ENCODE measurements around the gene ZBTB7A. TPM values are rescaled to one million over a fixed set of nuclear protein-coding genes. Genes with fewer than 3 reads are reported as not detected.

The ZBTB7A gene
- total RNA-seq, 2 donors from 2014 or later = 28.5 to 32.5 TPM

- intact Hi-C loops (cut with DNase I) = no loop called here
These were observed 8.7 kb upstream of the ZBTB7A start for GRCh38 chr19:4075373-4075772.

GRCh38 chr19:4071610-4072009, 4.9 kb upstream of the ZBTB7A start:
- no peak for DNase-seq
- no peak for ATAC-seq
- intact Hi-C loops (cut with DNase I) = no loop called here

More at GRCh38 chr19:4075373-4075772, 8.7 kb upstream of the ZBTB7A start:
- ATAC-seq = no peak
- no peak for DNase-seq

DNA sequence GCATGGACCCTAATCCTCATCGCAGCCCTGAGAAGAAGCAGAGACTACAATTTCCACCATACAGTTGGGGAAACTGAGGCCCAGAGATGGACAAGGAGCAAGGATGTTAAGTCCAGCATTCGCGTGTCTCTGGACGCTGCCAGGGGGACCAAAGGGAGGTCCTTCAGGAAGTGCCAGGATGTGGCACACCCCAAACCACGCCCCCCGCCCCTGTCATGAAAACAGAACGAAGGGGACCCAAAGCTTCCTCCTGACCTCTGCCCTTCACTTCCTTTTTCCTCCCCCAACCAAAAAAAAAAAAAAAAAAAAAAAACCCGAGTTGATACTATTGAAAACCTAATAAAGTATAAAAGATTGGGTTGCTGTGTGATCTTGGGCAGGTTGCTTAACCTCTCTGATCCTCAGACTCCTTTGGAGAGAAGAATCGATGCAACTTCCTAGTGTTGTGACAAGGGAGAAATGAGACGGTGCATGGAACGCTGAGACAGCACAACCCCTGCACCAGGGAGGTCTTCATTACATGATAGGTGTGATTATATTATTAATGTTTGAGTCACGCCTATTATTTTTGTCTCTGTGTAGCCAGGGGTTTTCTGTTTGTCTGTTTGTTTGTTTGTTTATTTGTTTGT, 2.7 kb upstream of the ZBTB7A start:
- no peak for ATAC-seq
- peak; percentile 70 for DNase-seq
- intact Hi-C loops (cut with DNase I) = no loop called here

DNA sequence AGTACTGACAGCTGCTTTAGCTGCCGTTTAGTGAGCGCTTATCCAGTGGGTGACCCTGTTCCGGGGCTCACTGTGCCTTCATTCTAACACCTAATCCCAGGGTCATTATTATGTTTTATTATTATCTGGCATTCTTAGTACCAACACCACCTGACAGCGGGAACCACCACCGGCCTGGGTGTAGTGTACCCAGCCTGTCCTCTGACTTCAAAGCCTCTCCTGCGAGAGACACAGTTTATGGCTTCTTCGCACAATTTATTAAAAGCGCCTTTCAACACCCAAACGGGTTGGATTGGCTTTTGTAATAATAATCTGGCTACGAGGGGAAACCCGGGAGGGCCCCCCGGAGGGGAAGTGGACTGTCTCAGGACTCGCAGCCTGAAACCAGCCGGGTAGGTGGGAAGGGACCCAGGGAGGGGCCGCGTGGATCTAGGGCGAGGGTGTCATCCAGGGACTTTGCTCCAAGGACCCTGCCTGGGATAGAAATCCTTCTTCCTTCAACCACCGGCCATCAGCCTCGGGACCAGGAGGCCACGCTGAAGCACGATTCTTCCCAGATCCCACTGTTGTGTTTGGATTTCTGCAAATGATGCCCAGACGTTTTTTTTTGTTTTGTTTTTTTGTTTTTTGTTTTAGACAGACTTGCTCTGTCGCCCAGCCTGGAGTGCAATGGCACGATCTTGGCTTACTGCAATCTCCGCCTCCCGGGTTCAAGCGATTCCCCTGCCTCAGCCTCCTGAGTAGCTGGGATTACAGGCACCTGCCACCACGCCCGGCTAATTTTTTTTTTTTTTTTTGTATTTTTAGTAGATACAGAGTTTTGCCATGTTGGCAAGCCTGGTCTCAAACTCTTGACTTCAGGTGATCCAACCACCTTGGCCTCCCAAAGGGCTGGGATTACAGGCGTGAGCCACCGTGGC, 1.6 kb upstream of the ZBTB7A start:
- DNase-seq (no peak), ATAC-seq (no peak)
- intact Hi-C loops (cut with DNase I) = no loop called here

DNA sequence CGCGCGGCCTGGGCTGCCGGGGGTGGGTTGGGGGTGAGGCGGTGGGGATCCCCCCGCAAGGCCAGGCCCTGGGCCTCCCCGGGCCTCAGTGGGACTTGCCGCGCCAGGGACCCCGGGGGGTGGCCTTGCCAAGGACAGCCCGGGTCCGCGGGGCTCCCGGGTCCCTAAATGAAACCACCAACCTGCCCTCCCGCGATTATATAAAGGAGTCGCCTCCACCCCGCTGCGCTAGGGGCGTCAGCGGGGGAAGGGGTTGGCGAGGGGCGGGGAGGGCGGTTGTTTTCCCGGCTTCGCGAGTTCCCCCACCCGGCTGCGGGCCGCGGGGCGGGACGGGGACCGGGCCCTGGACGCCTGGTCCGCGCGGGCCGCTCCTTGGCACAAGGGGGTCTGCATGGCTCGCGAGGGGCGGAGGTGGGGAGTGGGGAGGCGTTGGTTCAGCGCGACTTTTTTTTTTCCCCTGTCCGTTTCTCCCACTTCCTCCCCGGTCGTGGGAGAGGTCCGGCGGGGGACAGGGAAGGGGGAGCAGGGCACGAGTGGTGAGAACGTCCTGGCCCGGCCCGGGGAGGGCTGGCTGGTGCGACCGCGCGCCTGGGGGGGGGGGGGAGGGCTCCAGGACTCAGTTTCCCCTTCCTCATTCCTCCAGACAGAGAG, 822 bp upstream of the ZBTB7A start:
- no peak for DNase-seq
- ATAC-seq = peak; percentile 0 to 6
- intact Hi-C loops (cut with DNase I) = no loop called here

GRCh38 chr19:4066176-4066606, 508 bp downstream of the ZBTB7A start:
- intact Hi-C loops (cut with DNase I) = no loop called here
- no peak for ATAC-seq
- no peak for DNase-seq

DNA sequence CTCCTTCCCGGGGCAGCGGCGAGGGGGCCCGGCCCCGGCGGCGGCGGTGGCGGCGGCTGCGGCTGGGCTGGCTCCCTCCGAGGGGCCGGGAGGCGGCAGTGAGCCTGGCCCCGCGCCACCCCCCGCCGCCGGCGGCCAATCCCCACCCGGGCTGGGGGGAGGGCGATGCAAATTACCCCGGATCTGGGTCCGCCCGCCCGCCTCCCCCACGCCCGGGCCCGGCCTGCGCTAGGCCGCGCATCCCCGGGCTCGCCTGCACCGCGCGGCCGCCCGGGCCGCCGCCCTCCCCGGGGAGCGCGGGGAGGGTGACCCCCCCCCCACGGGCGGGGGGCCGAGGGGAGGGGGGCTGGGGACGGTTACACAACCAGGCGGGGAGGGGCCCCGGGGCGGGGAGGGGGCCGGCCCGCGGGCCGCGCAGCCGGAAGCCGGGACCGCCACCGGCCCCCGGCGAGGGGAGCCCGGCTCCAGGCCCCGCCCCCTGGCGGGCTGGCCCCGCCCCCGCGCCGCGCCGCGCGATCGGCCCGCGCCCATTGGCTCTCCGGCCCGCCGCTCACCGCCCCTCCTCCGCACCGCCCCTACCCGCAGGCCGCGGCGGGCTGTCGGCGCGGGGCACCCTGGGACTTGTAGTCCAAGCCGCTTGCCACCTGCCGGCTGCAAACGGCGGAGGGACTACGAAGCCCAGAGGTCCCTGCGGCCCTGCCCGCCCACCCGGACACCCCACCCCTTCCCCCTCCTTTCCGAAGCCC, 1.1 kb downstream of the ZBTB7A start:
- intact Hi-C loops (cut with DNase I) = no loop called here
- peak; percentile 80 to 86 for ATAC-seq
- DNase-seq = peak; percentile 97

DNA sequence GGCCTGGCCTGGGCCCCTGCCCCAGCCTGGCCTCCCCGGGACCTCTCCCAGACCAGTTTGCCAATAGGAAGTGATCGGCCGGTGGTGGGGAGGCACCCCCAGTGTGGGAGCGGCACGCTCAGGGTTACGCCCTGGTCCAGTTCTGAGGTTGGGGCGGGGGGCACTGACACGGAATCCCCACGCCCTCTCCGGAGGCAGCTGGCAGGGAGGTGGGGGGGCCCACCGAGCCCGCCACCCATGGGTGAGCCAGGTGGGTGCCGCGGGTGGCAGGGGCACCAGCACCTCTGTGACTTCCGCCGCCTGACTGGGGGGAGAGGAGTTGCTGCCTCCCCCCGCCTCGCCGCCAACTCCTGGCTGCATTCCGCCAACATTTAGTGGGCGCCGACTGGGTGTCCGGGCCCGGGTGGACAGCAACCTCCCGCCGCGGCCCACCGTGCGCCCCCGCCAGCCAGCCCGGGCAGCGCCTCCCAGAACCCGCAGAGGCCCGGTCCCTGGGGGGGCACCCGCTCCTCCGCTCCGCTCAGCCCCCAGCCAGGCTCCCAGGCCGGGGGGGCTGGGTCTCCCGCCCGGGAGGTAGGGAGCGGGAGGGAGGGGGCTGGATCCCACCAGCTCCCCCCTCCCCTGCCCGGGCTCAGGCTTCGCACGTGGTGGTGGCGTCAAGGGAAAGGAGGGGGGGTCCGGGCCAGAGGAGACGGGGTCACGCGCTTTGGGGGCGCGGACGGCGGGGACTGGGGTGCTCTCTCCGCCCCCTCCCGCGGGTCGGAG, 2.0 kb downstream of the ZBTB7A start:
- intact Hi-C loops (cut with DNase I) = no loop called here
- peak in 1 of 2 donors; percentile 1 for ATAC-seq
- DNase-seq = peak; percentile 76

GRCh38 chr19:4064149-4064495, 2.6 kb downstream of the ZBTB7A start:
- no peak for DNase-seq
- ATAC-seq = no peak
- intact Hi-C loops (cut with DNase I) = no loop called here

DNA sequence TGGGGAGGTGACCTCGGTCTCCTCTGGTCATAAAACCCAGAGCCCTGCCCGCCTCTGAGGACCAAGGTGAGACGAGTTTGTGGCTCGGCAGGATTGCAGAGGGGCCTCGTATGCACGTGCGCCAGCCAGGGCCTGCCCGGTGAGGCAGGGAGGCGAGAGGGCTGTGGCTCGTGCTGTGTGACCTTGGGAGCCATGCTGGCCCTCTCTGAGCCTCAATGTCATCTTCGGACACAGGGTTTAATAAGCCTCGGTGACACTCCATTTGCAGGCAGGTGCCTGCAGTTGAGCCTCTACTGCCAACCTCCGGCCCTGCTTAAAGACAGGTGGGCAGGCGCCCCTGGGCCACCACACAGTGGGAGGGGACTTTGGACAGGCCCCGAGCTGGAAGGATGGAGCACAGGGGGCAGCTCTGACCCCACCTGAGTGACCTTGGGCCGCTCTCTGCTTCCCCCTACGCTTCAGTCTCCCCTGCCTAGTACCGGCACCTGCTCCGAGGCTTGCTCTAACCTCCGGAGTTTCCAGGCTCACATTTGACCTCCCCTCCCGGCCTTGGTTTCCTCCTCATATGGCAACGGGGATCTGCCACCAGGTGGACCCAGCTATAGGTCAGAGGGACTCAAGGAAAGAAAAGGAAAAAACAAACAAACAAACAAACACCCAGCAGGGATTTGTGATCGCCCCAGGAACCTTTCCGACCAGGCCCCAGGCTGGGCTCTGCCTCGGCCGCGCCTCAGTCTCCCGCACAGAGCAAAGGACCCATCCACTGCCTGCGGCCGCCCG, 3.1 kb downstream of the ZBTB7A start:
- ATAC-seq (no peak), DNase-seq (no peak)
- intact Hi-C loops (cut with DNase I) = no loop called here

- intact Hi-C loops (cut with DNase I) = no loop called here
- ATAC-seq (no peak), DNase-seq (no peak)
These were observed 4.0 kb downstream of the ZBTB7A start for GRCh38 chr19:4062419-4063368.

- ATAC-seq (no peak), DNase-seq (peak; percentile 60)
- intact Hi-C loops (cut with DNase I) = no loop called here
These were observed 4.8 kb downstream of the ZBTB7A start for GRCh38 chr19:4061683-4062418.

DNA sequence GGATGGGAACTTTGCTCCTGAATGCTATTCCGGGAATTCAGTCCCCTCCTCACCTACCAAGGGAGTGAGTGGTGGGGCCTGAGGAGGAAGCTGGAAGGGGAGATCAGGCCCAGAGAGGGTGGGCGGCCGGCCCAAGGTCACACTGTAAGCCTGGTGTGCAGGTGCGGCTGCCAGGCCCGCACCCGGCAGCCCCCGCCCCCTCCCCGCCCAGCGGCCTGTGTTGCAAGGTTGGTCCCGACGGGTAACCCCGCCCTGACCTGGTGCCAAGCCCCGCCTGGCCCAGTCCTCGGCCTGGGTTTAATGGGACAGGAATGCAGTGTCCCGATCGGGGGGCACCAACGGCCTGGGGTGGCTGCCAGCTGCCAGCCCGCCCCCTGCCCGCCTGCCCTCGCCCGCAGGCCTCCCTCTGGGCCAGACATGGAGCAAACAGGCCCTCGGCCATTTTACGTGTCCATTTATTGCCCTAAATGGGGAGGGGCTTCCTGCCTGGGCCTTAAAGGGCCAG, 5.5 kb downstream of the ZBTB7A start:
- intact Hi-C loops (cut with DNase I) = no loop called here
- peak; percentile 5 to 7 for ATAC-seq
- peak; percentile 87 for DNase-seq

DNA sequence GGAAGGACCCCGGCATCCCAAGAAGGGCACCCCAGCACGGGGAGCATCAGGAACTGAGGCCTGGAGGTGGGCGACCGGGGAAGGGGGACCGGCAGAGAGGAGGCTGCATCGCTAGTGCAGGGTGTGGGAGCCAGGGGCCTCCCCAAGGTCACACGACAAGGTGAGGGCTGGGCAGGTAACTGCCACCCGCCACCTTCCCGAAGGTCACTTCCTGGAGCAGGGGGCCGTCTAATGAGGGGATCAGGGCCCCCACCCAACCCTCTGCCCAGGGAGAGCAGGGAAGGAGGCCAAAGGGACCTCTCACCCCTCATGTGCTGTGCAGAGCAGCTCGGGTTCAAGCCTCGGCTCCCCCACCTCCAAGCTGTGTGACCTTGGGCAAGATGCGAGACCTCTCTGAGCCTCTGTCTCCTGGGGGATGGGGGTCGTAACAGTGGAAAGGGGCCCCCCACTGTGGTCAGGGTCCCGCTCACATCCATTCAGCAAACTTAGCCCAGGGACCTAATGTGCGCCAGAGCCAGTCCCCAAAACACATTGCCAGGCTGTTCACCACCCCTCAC, 6.0 kb downstream of the ZBTB7A start:
- DNase-seq = no peak
- intact Hi-C loops (cut with DNase I) = no loop called here

GRCh38 chr19:4059891-4060620, 6.6 kb downstream of the ZBTB7A start:
- intact Hi-C loops (cut with DNase I) = no loop called here
- peak; percentile 1 to 8 for ATAC-seq

More for the DNA sequence above, 6.0 kb downstream of the ZBTB7A start:
- ATAC-seq = no peak

More at GRCh38 chr19:4059891-4060620, 6.6 kb downstream of the ZBTB7A start:
- DNase-seq = peak; percentile 81

Measured in left cardiac atrium (tissue), 4 donors.